Activated T-cell treated with anti-CD3 and anti-CD28 coated beads for 48 hours (primary cell): ENCODE results near the gene YIPF5.
A peak's percentile ranks its signal among the peaks of the same experiment; 100 is the strongest.

Source experiments
- DNase-seq: peaks from one replicate; pipeline ENCODE4 v3.0.0-alpha.2; 2020; ENCODE audit warnings: low read depth

The YIPF5 gene

DNA sequence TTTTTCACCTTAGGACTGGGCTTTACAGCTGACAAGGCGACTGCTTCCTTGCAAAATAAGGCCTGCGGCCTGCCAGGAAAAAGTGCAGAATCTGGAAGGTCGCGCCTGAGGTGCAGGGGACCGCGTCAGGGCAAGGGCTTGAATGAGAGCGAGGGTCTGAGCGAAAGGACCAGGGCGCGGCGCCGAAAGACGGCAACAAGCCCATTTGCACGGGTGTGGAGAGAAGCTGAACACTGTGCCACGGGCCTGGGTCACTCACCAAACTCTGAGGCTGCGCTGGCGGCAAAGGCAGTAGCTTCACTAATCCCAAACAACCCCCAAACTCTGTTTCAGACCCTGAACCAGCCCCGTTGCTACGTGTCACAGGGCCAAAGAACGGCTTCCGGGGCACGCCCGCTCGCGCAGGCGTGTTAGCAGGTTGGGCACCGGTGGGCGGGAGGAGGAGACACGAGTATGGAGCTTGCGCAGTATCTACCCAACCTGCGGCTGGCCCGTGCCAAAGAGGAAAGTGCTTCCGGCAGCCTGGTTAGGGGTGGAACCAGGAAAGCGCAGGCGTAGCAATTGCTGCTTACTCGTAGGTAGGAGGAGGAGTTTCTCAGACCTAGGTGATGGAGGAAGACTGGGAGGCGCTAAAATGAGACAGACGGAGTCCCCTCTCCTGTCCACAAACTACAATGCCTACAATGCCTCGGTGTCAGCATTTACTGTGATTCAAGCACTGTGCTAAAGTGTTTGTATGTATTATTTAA is at the start of gene YIPF5, which contains the start of gene KCTD16:
Gene YIPF5 (minus strand): TSS at position 384 of the 749 bp plus-strand sequence. CDS start 704 bp downstream, outside the sequence.
Gene KCTD16 (plus strand): TSS at position 598 of the 749 bp plus-strand sequence.
- peak; percentile 93 for DNase-seq

GRCh38 chr5:144219869-144220268 is 49.4 kb upstream of the YIPF5 start:
- DNase-seq: no peak

DNA sequence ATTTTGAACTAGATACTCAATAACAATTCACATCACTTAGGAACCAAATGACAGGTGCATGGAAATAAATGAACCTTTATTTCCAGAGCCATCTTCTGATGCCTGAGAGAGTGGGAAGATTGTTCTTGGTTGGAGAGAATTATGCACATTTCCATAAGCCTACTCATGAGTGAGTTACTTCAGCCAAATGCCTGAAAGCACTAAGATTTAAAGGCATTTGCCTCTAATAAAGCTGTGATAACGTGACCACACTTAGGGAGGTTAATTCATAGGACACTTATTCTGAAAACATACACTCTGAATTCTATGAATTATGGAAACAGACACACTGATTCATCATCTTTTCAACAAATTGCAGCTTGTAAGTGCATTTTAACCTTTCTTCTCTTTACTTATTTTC is 40.2 kb upstream of the YIPF5 start:
- no peak for DNase-seq

DNA sequence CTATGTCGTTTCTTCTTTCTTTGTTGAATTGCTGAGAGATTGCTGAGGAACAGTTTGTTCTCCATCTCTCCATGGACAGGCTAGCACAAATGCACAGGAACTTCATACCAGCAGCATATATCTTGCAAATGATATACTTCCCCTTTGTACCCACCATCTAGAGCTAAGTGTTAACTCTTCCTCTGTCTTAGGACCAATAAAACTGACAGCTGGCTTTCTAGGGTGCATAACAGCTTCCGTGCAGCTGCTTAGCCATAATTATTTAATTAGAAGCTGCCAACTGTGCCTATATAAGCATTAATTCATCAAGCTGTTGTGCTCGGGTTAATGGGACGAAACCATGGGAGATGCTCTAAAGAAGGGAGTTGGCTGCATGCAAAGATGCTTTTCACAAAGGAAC is 38.9 kb upstream of the YIPF5 start:
- DNase-seq: no peak

- no peak for DNase-seq
Measured at GRCh38 chr5:144207875-144208444, 37.5 kb upstream of the YIPF5 start.

- DNase-seq: no peak
Measured at GRCh38 chr5:144206141-144206540, 35.7 kb upstream of the YIPF5 start.

DNA sequence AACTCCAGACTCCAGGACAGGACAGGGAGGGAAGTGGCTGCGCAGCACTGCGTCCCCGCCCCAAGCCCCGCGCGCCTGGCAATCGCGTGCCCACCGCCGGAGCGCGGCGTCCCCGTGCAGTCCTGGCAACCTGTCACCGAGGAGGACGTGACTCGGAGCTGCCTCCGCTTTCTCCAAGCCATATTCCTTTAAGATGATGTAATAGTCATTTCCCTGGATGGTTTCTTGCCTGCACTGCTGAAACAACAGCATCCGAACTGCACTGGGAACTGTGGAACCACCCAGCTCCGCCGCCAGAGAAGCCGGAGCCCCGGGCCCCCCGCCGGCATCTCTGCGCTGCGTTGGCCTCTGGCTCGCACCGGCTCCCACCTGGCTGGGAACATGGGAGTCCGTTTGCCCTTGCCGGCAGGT is 34.7 kb upstream of the YIPF5 start:
- no peak for DNase-seq

GRCh38 chr5:144203750-144204596 is 33.5 kb upstream of the YIPF5 start:
- no peak for DNase-seq

- DNase-seq: no peak
Measured at GRCh38 chr5:144202726-144203125, 32.3 kb upstream of the YIPF5 start.

DNA sequence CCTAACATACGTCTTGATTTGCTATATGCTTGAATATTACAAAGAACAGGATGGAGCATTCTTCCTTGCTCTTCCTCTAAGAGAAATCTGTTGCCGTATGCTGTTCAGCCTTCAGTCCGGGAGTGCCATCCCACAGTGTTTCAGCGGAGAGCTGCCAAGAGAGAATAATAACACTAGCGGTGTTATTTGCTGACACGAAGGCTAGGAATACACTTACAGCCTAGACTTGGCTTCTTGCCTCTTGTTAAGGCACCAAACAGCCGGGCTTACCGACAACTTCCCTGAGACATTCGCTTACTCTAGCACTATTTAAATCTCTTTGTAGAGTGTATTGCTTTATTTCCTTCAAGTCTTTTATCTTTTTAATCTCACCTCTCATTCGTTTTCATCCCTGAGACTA is 31.6 kb upstream of the YIPF5 start:
- DNase-seq: no peak

DNA sequence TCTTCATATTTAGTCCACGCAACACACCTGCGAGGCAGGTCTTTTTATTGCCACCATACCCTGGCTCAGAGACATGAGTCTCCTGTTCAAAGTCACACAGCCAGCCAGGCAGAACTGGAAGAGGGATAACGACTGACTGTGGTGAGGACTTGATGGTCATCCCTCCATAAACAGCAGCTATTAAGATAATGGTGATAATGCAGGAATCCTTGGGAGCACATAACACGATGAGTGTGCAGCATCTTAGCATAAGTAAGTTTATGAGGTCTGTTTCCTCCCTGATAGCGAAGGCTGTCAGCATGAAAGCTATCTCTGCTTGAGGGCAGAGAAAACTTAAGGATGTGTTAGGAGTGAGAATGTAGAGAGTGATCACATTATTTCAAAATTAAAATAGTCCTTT is 31.1 kb upstream of the YIPF5 start:
- no peak for DNase-seq

DNA sequence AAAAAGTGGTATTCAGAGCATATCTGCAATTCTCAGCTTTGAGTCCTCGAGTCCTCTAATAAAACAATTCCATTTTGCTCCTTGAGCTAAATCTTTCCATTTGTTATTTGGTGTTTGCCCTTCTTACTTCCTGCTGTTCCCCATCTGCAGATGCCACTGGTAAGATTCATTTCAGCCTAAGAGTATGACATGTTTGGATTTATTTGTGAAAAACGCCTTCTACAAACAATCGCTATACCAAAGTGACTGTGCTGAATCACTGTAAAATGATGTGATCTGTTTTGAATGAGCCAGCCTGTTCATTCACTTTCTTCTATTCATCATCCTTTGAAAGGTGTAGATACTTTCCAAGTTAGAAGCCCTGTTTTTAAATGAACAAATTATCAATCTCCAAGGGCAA is 27.9 kb upstream of the YIPF5 start:
- DNase-seq: no peak

DNA sequence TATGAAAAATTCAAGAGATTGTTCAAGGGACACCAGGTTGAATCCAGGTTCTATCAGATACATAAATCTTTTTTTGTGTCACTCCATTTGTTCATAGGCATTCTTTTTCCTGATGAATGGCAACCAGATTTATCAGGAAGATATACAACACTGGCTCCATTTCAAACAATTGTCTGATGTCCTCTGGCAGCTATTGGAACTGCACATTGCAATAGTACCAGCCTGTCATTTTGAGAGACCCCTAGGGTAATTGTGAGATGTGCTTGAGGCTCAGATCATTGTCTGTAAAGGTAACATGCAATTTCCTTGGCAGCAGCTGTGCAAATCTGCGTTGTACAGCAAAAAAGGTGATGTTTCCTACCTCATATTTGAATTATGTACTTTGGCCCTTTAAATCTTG is 26.2 kb upstream of the YIPF5 start:
- DNase-seq: no peak

- DNase-seq: no peak
Measured at GRCh38 chr5:144195448-144195847, 25.0 kb upstream of the YIPF5 start.

GRCh38 chr5:144194144-144194543 is 23.7 kb upstream of the YIPF5 start:
- no peak for DNase-seq

GRCh38 chr5:144192661-144193060 is 22.2 kb upstream of the YIPF5 start:
- no peak for DNase-seq

DNA sequence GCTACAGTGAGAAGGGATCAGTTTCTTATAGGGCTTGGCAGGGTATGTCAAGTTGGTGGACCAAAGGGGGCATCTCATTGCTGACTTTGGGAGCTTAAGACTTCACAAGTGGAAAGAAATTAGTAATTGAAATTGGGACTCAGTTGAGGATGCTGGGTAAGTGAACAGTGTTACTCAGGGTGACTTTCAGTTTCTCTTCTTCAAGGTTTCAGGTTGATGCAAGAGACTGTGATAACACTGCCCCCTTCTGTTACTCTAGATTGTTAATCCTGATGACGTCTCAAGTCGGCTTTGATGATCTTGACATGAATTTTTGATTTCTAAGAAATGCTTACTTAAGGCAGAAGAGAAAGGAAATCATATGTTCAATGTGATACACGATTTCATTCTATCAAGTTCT is 21.5 kb upstream of the YIPF5 start:
- DNase-seq: no peak

GRCh38 chr5:144191531-144191930 is 21.1 kb upstream of the YIPF5 start:
- DNase-seq: no peak

DNA sequence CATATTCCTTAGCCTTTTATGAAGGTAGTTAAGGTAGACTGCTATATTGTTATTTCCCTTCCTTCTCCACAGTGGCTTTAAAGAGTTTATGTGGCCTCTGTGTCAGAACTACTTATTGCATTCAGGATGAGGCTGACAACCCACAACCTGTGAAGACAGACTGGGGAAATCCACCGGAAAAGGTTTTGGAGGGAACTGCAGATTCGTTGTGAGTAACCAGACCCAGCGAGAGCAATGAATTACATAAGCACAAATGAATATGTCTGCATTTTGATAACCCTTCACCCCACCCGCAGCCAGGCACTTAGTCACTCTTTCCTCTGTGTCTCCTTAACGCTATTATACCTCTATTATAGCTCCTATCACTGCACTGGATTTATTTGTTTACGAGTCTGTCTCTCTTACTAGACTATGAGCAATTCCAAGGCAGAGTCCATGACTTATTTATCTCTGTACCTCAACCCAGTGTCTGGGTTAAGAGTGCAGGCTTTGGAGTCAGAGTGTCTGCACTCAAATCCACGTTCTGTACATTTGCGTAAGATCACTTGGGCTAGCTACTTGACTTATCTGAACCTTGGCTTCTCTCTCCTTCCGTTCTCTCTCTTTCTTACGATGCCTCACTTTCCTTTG is 19.5 kb upstream of the YIPF5 start:
- peak; percentile 42 for DNase-seq

DNA sequence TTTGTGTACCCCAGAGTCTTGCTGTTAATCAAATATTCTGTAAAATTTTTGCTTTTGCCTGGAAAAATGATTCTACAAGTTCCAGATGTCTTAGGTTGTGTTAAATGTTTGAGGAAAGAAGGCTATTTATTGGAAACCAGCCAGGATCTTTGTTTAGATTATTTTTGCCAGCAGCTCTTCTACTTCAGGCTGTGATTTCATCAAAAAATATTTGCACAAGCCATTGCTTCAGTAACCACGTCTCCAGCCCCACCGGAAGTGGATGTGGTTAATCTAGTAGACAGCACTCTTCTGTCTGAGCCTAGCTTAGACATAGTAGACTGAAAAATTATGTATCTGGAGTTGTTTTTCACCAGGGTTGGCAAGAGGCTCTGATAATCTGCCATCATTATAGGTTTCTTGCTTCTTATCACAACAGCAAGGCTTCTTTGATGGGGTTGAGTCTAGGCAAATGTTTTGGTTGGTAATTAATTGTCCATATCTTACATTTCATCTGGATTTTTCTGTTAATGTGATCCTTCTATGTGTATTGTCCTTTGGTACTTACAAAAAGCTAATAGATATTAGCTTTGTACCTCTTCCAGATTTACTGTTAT is 17.3 kb upstream of the YIPF5 start:
- DNase-seq: peak; percentile 34

GRCh38 chr5:144183254-144183889 is 12.9 kb upstream of the YIPF5 start:
- no peak for DNase-seq

GRCh38 chr5:144179226-144179625 is 8.8 kb upstream of the YIPF5 start:
- no peak for DNase-seq
